Uterus (tissue), 4 donors: ENCODE results near the gene SNAI1. TPM values are rescaled to one million over a fixed set of nuclear protein-coding genes. Genes with fewer than 3 reads are reported as not detected.

Experiments
- DNase-seq, 2 donors: peaks; one replicate each; pipeline ENCODE4 v3.0.0-alpha.2; 2019 to 2020
- H3K27ac ChIP-seq, 2 donors: fragments of 200-600 bp; sonication (generic); 1 replicate in 1 of 2; 2 replicates in 1 of 2; pipeline ENCODE4 v1.5.1; 2016 to 2018
- H3K27me3 ChIP-seq, 2 donors: fragments of 200-600 bp; sonication (generic); one replicate each; pipeline ENCODE4 v1.5.1; 2018 to 2019; ENCODE audit warnings: control low read depth in 1 of 2
- H3K36me3 ChIP-seq, 2 donors: fragments of 200-600 bp; sonication (generic); one replicate each; pipeline ENCODE4 v1.5.1; 2019; ENCODE audit warnings: control low read depth in 1 of 2
- H3K4me1 ChIP-seq, 2 donors: fragments of 200-600 bp; sonication (generic); one replicate each; pipeline ENCODE4 v1.5.1; 2018 to 2019; ENCODE audit warnings: control low read depth in 1 of 2
- H3K4me3 ChIP-seq, 2 donors: fragments of 200-600 bp; sonication (generic); 1 replicate in 1 of 2; 2 replicates in 1 of 2; pipeline ENCODE4 v1.5.1; 2018 to 2019; ENCODE audit warnings: mild to moderate bottlenecking in 1 of 2
- H3K9me3 ChIP-seq, 2 donors: fragments of 200-600 bp; sonication (generic); one replicate each; pipeline ENCODE4 v1.5.1; 2019; ENCODE audit warnings: control low read depth in 1 of 2
- CTCF ChIP-seq, 4 experiments: fragments of 200-600 bp in 2 of 4; fragments of 450-650 bp in 2 of 4; sonication (generic) in 2 of 4; IDR thresholded peaks; one replicate each; pipeline ENCODE4 v1.5.1; 2016 to 2019; ENCODE audit warnings: antibody characterized with exemption in 4 of 4, mild to moderate bottlenecking in 2 of 4, moderate library complexity in 1 of 4
- POLR2A ChIP-seq, 2 donors: fragments of 450-650 bp; IDR thresholded peaks; one replicate each; pipeline ENCODE4 v1.6.1; 2016; ENCODE audit warnings: antibody characterized with exemption in 2 of 2, mild to moderate bottlenecking in 1 of 2, moderate library complexity in 1 of 2
- intact Hi-C: fragments of 100-400 bp; cut with DNase I; formaldehyde crosslinking; loops from one replicate; pipeline ENCODE4 v1.15.1; 2023; ENCODE audit warnings: low total_unique reads
- total RNA-seq, 4 donors: library from RNA; depleted of rRNA in 3 of 4; stranded (reverse); fragments of >200 nt in 3 of 4; gene quantifications; one replicate each; pipeline versions ENCODE4 v1.1.0 to v1.2.4, GENCODE V29; 2014 to 2023
- donor health status: DM: yes; HTN: yes; CAD: no.

Gene SNAI1
- 10 to 100 TPM in 1 of 4 donors, 1 to 10 TPM in 3; 1.0 to 15.4 (median 4.5) TPM for total RNA-seq

- Histone ChIP-seq H3K9me3 (no peaks in the 10 kb centered on the region), H3K27ac (peak within 1 kb of the TSS; percentile 49 to 74), H3K36me3 (no peaks in the 10 kb centered on the region), H3K4me3 (peak within 1 kb of the TSS; percentile 35 to 37), H3K4me1 (peaks cover 0 to 15% of the 10 kb centered on the region in 2 donors), H3K27me3 (no peaks in the 10 kb centered on the region)
- TF ChIP-seq POLR2A (IDR thresholded peaks at IDR 0.05): peak; percentile 18 to 71
- TF ChIP-seq CTCF (IDR thresholded peaks at IDR 0.05): peak in 3 of 4 experiments; percentile 52 to 75 (median 65)
- intact Hi-C loops: loop anchor here (5.0 to 10.0 kb wide), 2 partner anchors 90 to 192 kb away; no protein-coding TSS in a partner anchor
- DNase-seq: peak; percentile 72 to 77
Observed at GRCh38 chr20:49982346-49983122, at the start of gene SNAI1. SNAI1 (plus strand) TSS chr20:49982980; CDS start chr20:49983060, 80 bp downstream.

GRCh38 chr20:49935746-49936152, 47.0 kb upstream of the SNAI1 start:
- peak overlapping the region; percentile 65 to 98 for H3K4me3 ChIP-seq
- peak overlapping the region; percentile 84 to 93 for H3K27ac ChIP-seq
- peaks cover 0 to 19% of the 10 kb centered on the region in 2 donors for H3K4me1 ChIP-seq
- no peaks in the 10 kb centered on the region for H3K36me3 ChIP-seq
- intact Hi-C loops: no loop called here
- H3K9me3 ChIP-seq: no peaks in the 10 kb centered on the region
- TF ChIP-seq POLR2A (IDR thresholded peaks at IDR 0.05): no peak
- no peak for TF ChIP-seq CTCF (IDR thresholded peaks at IDR 0.05)
- H3K27me3 ChIP-seq: no peaks in the 10 kb centered on the region
- no peak for DNase-seq

- no peaks in the 10 kb centered on the region for H3K36me3 ChIP-seq
- TF ChIP-seq CTCF (IDR thresholded peaks at IDR 0.05) (peak in 2 of 4 experiments; percentile 8 to 21), POLR2A (IDR thresholded peaks at IDR 0.05) (peak; percentile 91 to 96)
- intact Hi-C loops: no loop called here
- peaks cover 0 to 19% of the 10 kb centered on the region in 2 donors for H3K4me1 ChIP-seq
- H3K27me3 ChIP-seq: no peaks in the 10 kb centered on the region
- H3K4me3 ChIP-seq: peak within 1 kb of the TSS; percentile 65 to 98
- H3K27ac ChIP-seq: peak within 1 kb of the TSS; percentile 84 to 93
- DNase-seq: peak; percentile 91 to 93
- no peaks in the 10 kb centered on the region for H3K9me3 ChIP-seq
Observed at GRCh38 chr20:49936153-49937026, 46.4 kb upstream of the SNAI1 start, which contains the start of gene RNF114. RNF114 (plus strand) TSS chr20:49936397; CDS start chr20:49936413, 16 bp downstream.

GRCh38 chr20:49937027-49937929, 45.5 kb upstream of the SNAI1 start:
- Histone ChIP-seq H3K27me3 (no peaks in the 10 kb centered on the region), H3K4me3 (peak overlapping the region; percentile 65 to 98), H3K9me3 (no peaks in the 10 kb centered on the region), H3K27ac (peak overlapping the region; percentile 84 to 93), H3K4me1 (peaks cover 0 to 19% of the 10 kb centered on the region in 2 donors), H3K36me3 (no peaks in the 10 kb centered on the region)
- intact Hi-C loops: no loop called here
- DNase-seq: no peak
- no peak for TF ChIP-seq CTCF (IDR thresholded peaks at IDR 0.05)
- TF ChIP-seq POLR2A (IDR thresholded peaks at IDR 0.05): no peak
